K562 (cell line): ENCODE data around the gene RGS17. TPM values are rescaled to one million over a fixed set of nuclear protein-coding genes. Genes with fewer than 3 reads are reported as not detected.

Source experiments
- HNRNPK ChIP-seq: fragments of 200-400 bp; formaldehyde crosslinking; IDR thresholded peaks from one replicate; pipeline ENCODE4 v1.6.1; 2018; ENCODE audit warnings: mild to moderate bottlenecking, low read depth, low read length; ENCODE audit not compliant: poor library complexity, severe bottlenecking
- MXI1 ChIP-seq: IDR thresholded peaks from 2 replicates; pipeline ENCODE4 v1.6.1; 2011; ENCODE audit warnings: low read depth, mild to moderate bottlenecking, improper control_type of control experiment, low read length
- MYC ChIP-seq, 2 experiments: fragments of 250-450 bp in 1 of 2; sonication (Bioruptor Pico) in 1 of 2; IDR thresholded peaks; 2 replicates each; pipeline versions ENCODE4 v1.5.1 to v1.6.1; 2012 to 2021; ENCODE audit warnings: low read depth in 2 of 2, borderline replicate concordance in 1 of 2, improper control_type of control experiment in 1 of 2, low read length in 1 of 2, mild to moderate bottlenecking in 1 of 2, moderate library complexity in 1 of 2
- RBM15 ChIP-seq: fragments of 200-400 bp; formaldehyde crosslinking; IDR thresholded peaks from 2 replicates; pipeline ENCODE4 v1.6.1; 2018; ENCODE audit warnings: mild to moderate bottlenecking, low read length, moderate library complexity; ENCODE audit not compliant: insufficient read depth
- ZFPM2 ChIP-seq: fragments of 250-450 bp; sonication (Bioruptor Pico); IDR thresholded peaks from 2 replicates; pipeline ENCODE4 v1.5.1; 2022; ENCODE audit warnings: mild to moderate bottlenecking
- ZNF639 ChIP-seq, 2 experiments: fragments of 200-800 bp in 1 of 2; sonication (Bioruptor generic) in 1 of 2; sonication (generic) in 1 of 2; formaldehyde crosslinking in 1 of 2; IDR thresholded peaks in 1 of 2; conservative IDR thresholded peaks in 1 of 2; 2 replicates each; pipeline versions ENCODE4 v1.5.0 to v1.6.1; 2016 to 2020; ENCODE audit warnings: missing compliant biosample characterization in 1 of 2, missing genetic modification characterization in 1 of 2, missing genetic modification reagents in 1 of 2
- polyA plus RNA-seq, 8 experiments: library from polyadenylated mRNA; depleted of rRNA in 4 of 8; stranded (reverse) in 5 of 8; unstranded in 3 of 8; fragments of >200 nt; fragmentation: Nextera tagmentation in 2 of 8; fragmentation: Illumina TruSeq in 1 of 8; extraction: Ambion mirVana in 2 of 8; extraction: Trizol in 1 of 8; gene quantifications; 2 replicates each; pipeline versions ENCODE4 v1.2.1 to v1.2.3, GENCODE V29; 2011 to 2014; ENCODE audit warnings: inconsistent platforms in 1 of 8, missing spikeins in 1 of 8
- total RNA-seq, 7 experiments: library from RNA; depleted of rRNA in 6 of 7; stranded (reverse); fragments of >200 nt in 6 of 7; fragmentation: Illumina TruSeq in 2 of 7; extraction: Trizol in 2 of 7; gene quantifications; 2 replicates each; pipeline versions ENCODE4 v1.2.1 to v1.2.3, GENCODE V29; 2011 to 2021; ENCODE audit warnings: low replicate concordance in 1 of 7
- TF ChIP-seq, protein P1 (sequence below): fragments of 200-800 bp; sonication (Bioruptor generic); IDR thresholded peaks from 2 replicates; pipeline ENCODE4 v1.6.1; 2016; ENCODE audit warnings: missing genetic modification characterization, missing compliant biosample characterization
- TF ChIP-seq, protein P2 (sequence below), 2 experiments: fragments of 450-650 bp in 1 of 2; sonication (generic) in 1 of 2; formaldehyde crosslinking in 1 of 2; IDR thresholded peaks; 2 replicates each; pipeline versions ENCODE4 v1.7.1 to v1.9.0; 2016 to 2022; ENCODE audit warnings: inconsistent platforms in 1 of 2, mild to moderate bottlenecking in 1 of 2, missing genetic modification reagents in 1 of 2

Gene RGS17
- total and polyA plus RNA-seq, 9 of the 15 experiments (the other 6 are each of a cell fraction or from before 2014, with no cell fraction given): 0.01 to 0.14 (median 0.08) TPM; not detected in 6

GRCh38 chr6:152981219-152981618 is 149.9 kb downstream of the RGS17 start (continued):
- TF ChIP-seq, protein P1, sequence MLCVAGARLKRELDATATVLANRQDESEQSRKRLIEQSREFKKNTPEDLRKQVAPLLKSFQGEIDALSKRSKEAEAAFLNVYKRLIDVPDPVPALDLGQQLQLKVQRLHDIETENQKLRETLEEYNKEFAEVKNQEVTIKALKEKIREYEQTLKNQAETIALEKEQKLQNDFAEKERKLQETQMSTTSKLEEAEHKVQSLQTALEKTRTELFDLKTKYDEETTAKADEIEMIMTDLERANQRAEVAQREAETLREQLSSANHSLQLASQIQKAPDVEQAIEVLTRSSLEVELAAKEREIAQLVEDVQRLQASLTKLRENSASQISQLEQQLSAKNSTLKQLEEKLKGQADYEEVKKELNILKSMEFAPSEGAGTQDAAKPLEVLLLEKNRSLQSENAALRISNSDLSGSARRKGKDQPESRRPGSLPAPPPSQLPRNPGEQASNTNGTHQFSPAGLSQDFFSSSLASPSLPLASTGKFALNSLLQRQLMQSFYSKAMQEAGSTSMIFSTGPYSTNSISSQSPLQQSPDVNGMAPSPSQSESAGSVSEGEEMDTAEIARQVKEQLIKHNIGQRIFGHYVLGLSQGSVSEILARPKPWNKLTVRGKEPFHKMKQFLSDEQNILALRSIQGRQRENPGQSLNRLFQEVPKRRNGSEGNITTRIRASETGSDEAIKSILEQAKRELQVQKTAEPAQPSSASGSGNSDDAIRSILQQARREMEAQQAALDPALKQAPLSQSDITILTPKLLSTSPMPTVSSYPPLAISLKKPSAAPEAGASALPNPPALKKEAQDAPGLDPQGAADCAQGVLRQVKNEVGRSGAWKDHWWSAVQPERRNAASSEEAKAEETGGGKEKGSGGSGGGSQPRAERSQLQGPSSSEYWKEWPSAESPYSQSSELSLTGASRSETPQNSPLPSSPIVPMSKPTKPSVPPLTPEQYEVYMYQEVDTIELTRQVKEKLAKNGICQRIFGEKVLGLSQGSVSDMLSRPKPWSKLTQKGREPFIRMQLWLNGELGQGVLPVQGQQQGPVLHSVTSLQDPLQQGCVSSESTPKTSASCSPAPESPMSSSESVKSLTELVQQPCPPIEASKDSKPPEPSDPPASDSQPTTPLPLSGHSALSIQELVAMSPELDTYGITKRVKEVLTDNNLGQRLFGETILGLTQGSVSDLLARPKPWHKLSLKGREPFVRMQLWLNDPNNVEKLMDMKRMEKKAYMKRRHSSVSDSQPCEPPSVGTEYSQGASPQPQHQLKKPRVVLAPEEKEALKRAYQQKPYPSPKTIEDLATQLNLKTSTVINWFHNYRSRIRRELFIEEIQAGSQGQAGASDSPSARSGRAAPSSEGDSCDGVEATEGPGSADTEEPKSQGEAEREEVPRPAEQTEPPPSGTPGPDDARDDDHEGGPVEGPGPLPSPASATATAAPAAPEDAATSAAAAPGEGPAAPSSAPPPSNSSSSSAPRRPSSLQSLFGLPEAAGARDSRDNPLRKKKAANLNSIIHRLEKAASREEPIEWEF (CRISPR knock-in tag): 0 out of 2 replicates have a peak, but pooled peaks have one; percentile 51
- TF ChIP-seq ZFPM2 (CRISPR knock-in tag) (no peak), MXI1 (0 out of 2 replicates have a peak, but pooled peaks have one; percentile 25), HNRNPK (no peak), MYC (IDR thresholded peaks at IDR 0.05; ENCODE audit: low read depth, low read length) (0 out of 2 replicates have a peak, but pooled peaks have one; percentile 61), MYC (CRISPR knock-in tag; IDR thresholded peaks at IDR 0.05; ENCODE audit: borderline replicate concordance, low read depth) (no peak), ZNF639 (CRISPR knock-in tag; conservative IDR thresholded peaks at IDR 0.05 in 1 of 2, IDR thresholded peaks at IDR 0.05 in 1 of 2) (0 out of 4 replicates have a peak, but pooled peaks of 1 of the 2 experiments have one; percentile 14), RBM15 (no peak)
- TF ChIP-seq, protein P2, sequence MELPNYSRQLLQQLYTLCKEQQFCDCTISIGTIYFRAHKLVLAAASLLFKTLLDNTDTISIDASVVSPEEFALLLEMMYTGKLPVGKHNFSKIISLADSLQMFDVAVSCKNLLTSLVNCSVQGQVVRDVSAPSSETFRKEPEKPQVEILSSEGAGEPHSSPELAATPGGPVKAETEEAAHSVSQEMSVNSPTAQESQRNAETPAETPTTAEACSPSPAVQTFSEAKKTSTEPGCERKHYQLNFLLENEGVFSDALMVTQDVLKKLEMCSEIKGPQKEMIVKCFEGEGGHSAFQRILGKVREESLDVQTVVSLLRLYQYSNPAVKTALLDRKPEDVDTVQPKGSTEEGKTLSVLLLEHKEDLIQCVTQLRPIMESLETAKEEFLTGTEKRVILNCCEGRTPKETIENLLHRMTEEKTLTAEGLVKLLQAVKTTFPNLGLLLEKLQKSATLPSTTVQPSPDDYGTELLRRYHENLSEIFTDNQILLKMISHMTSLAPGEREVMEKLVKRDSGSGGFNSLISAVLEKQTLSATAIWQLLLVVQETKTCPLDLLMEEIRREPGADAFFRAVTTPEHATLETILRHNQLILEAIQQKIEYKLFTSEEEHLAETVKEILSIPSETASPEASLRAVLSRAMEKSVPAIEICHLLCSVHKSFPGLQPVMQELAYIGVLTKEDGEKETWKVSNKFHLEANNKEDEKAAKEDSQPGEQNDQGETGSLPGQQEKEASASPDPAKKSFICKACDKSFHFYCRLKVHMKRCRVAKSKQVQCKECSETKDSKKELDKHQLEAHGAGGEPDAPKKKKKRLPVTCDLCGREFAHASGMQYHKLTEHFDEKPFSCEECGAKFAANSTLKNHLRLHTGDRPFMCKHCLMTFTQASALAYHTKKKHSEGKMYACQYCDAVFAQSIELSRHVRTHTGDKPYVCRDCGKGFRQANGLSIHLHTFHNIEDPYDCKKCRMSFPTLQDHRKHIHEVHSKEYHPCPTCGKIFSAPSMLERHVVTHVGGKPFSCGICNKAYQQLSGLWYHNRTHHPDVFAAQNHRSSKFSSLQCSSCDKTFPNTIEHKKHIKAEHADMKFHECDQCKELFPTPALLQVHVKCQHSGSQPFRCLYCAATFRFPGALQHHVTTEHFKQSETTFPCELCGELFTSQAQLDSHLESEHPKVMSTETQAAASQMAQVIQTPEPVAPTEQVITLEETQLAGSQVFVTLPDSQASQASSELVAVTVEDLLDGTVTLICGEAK (IDR thresholded peaks at IDR 0.05): 0 out of 2 replicates have a peak, but pooled peaks have one; percentile 1
- TF ChIP-seq, protein P2 (CRISPR knock-in tag; IDR thresholded peaks at IDR 0.05): no peak
